ENCODE measurements around the gene ZNF239.
"Not testable (repeated sequence)": the region's sequence is repeated elsewhere in the genome, so short reads cannot be mapped to it uniquely, and the experiment has no call there.

The ZNF239 gene

GRCh38 chr10:43574001-43574892 is at the start of gene ZNF239:
ZNF239 (minus strand) TSS chr10:43574616; CDS start chr10:43558079, 16,537 bp downstream.
- FAIRE-seq = no peak
- TF ChIP-seq POLR2A (IDR thresholded peaks at IDR 0.05; ENCODE audit: low read depth, low read length) = no peak
- DNase-seq (ENCODE audit: insufficient read length, low spot score) = no peak

GRCh38 chr10:43623351-43623750 is 48.9 kb upstream of the ZNF239 start:
- DNase-seq (ENCODE audit: insufficient read length, low spot score) (no peak), FAIRE-seq (peak; percentile 68)
- no peak for TF ChIP-seq POLR2A (IDR thresholded peaks at IDR 0.05; ENCODE audit: low read depth, low read length)

- FAIRE-seq (no peak), DNase-seq (ENCODE audit: insufficient read length, low spot score) (no peak)
- no peak for TF ChIP-seq POLR2A (IDR thresholded peaks at IDR 0.05; ENCODE audit: low read depth, low read length)
Measured at GRCh38 chr10:43622038-43622437, 47.6 kb upstream of the ZNF239 start.

- DNase-seq (ENCODE audit: insufficient read length, low spot score) (no peak), FAIRE-seq (no peak)
- no peak for TF ChIP-seq POLR2A (IDR thresholded peaks at IDR 0.05; ENCODE audit: low read depth, low read length)
Measured at GRCh38 chr10:43619368-43619767, 45.0 kb upstream of the ZNF239 start.

- no peak for DNase-seq (ENCODE audit: insufficient read length, low spot score)
- TF ChIP-seq POLR2A (IDR thresholded peaks at IDR 0.05; ENCODE audit: low read depth, low read length) = no peak
- no peak for FAIRE-seq
Measured at GRCh38 chr10:43616697-43617370, 42.4 kb upstream of the ZNF239 start.

GRCh38 chr10:43610636-43611035 is 36.2 kb upstream of the ZNF239 start:
- FAIRE-seq = no peak
- DNase-seq (ENCODE audit: insufficient read length, low spot score) = no peak
- no peak for TF ChIP-seq POLR2A (IDR thresholded peaks at IDR 0.05; ENCODE audit: low read depth, low read length)

- DNase-seq (ENCODE audit: insufficient read length, low spot score) (no peak), FAIRE-seq (no peak)
- TF ChIP-seq POLR2A (IDR thresholded peaks at IDR 0.05; ENCODE audit: low read depth, low read length) = no peak
Measured at GRCh38 chr10:43607199-43607573, 32.8 kb upstream of the ZNF239 start.

- TF ChIP-seq POLR2A (IDR thresholded peaks at IDR 0.05; ENCODE audit: low read depth, low read length) = peak; percentile 83
Measured at GRCh38 chr10:43606323-43607198, 32.1 kb upstream of the ZNF239 start, which contains the start of gene ZNF485. ZNF485 (plus strand) TSS chr10:43606438; CDS start chr10:43607051, 613 bp downstream.

GRCh38 chr10:43605850-43606322 is 31.5 kb upstream of the ZNF239 start:
- TF ChIP-seq POLR2A (IDR thresholded peaks at IDR 0.05; ENCODE audit: low read depth, low read length) = no peak
- DNase-seq (ENCODE audit: insufficient read length, low spot score) = no peak
- FAIRE-seq = no peak

More at GRCh38 chr10:43606323-43607198, 32.1 kb upstream of the ZNF239 start, which contains the start of gene ZNF485:
- FAIRE-seq = no peak
- DNase-seq (ENCODE audit: insufficient read length, low spot score) = peak; percentile 27

GRCh38 chr10:43601576-43601975 is 27.2 kb upstream of the ZNF239 start:
- DNase-seq (ENCODE audit: insufficient read length, low spot score); FAIRE-seq: not testable (repeated sequence)

- no peak for FAIRE-seq
- no peak for TF ChIP-seq POLR2A (IDR thresholded peaks at IDR 0.05; ENCODE audit: low read depth, low read length)
- no peak for DNase-seq (ENCODE audit: insufficient read length, low spot score)
Measured at GRCh38 chr10:43599333-43599732, 24.9 kb upstream of the ZNF239 start.

GRCh38 chr10:43598446-43598845 is 24.0 kb upstream of the ZNF239 start:
- no peak for DNase-seq (ENCODE audit: insufficient read length, low spot score)
- no peak for FAIRE-seq
- TF ChIP-seq POLR2A (IDR thresholded peaks at IDR 0.05; ENCODE audit: low read depth, low read length) = no peak

GRCh38 chr10:43596546-43596945 is 22.1 kb upstream of the ZNF239 start:
- FAIRE-seq = no peak
- no peak for TF ChIP-seq POLR2A (IDR thresholded peaks at IDR 0.05; ENCODE audit: low read depth, low read length)
- DNase-seq (ENCODE audit: insufficient read length, low spot score) = no peak

All from H54 (cell line).